Measurements from ENCODE around the gene MORC3. TPM values are rescaled to one million over a fixed set of nuclear protein-coding genes. Genes with fewer than 3 reads are reported as not detected.
"Not testable (repeated sequence)": the region's sequence is repeated elsewhere in the genome, so short reads cannot be mapped to it uniquely, and the experiment has no call there.

Gene MORC3
- total RNA-seq, 1 experiment from 2014 or later: 15.9 TPM

- Histone ChIP-seq H3K4me1 (replicated peaks; ENCODE audit: insufficient read depth) (no peaks in the 10 kb centered on the region), H3K36me3 (ENCODE audit: low read depth) (peaks cover 10% of the 10 kb centered on the region; the same call in 1 of the 2 replicates), H3K79me2 (ENCODE audit: low read depth) (peaks cover 12% of the 10 kb centered on the region; the same call in 1 of the 2 replicates), H3K4me2 (no peak overlapping the region), H3K27ac (no peak overlapping the region), H3K27me3 (ENCODE audit: insufficient read depth, low read depth) (no peaks in the 10 kb centered on the region), H2AFZ (no peak overlapping the region), H3K4me3 (no peak overlapping the region), H3K9me2 (ENCODE audit: insufficient read depth) (no peaks in the 10 kb centered on the region), H4K20me1 (ENCODE audit: insufficient read depth) (peaks cover under 1% of the 10 kb centered on the region; the same call in 1 of the 2 replicates), H3K9me3 (ENCODE audit: insufficient read depth, low read depth) (no peaks in the 10 kb centered on the region), H3F3A (ENCODE audit: insufficient read depth, low read depth) (no peaks in the 10 kb centered on the region)
- no TSS peak for BruUV-seq (replicated peaks)
- POLR2A ChIA-PET (ENCODE audit: unreplicated experiment): no interaction called here
- CTCF ChIA-PET: no interaction called here
- no peak for TF ChIP-seq EZH2 (IDR thresholded peaks at IDR 0.05; ENCODE audit: low read depth)
- TF ChIP-seq CTCF (conservative IDR thresholded peaks at IDR 0.05): no peak
- intact Hi-C loops (cut with micrococcal nuclease; ENCODE audit: unreplicated experiment): no loop called here
- DNase-seq: no peak
Observed at GRCh38 chr21:36337099-36337509, 17.1 kb downstream of the MORC3 start.

GRCh38 chr21:36338975-36339374 lies 19.0 kb downstream of the MORC3 start:
- H3F3A ChIP-seq (ENCODE audit: insufficient read depth, low read depth): no peaks in the 10 kb centered on the region
- ChIA-PET CTCF (no interaction called here), POLR2A (ENCODE audit: unreplicated experiment) (no interaction called here)
- H3K9me2 ChIP-seq (ENCODE audit: insufficient read depth): no peaks in the 10 kb centered on the region
- TF ChIP-seq EZH2 (IDR thresholded peaks at IDR 0.05; ENCODE audit: low read depth) (no peak), CTCF (conservative IDR thresholded peaks at IDR 0.05) (no peak)
- no peak for DNase-seq
- H4K20me1 ChIP-seq (ENCODE audit: insufficient read depth): no peaks in the 10 kb centered on the region
- no peaks in the 10 kb centered on the region for H3K9me3 ChIP-seq (ENCODE audit: insufficient read depth, low read depth)
- no peaks in the 10 kb centered on the region for H3K79me2 ChIP-seq (ENCODE audit: low read depth)
- BruUV-seq (replicated peaks): no TSS peak
- H3K4me3 ChIP-seq: no peak overlapping the region
- H3K4me1 ChIP-seq (replicated peaks; ENCODE audit: insufficient read depth): no peaks in the 10 kb centered on the region
- H3K27me3 ChIP-seq (ENCODE audit: insufficient read depth, low read depth): no peaks in the 10 kb centered on the region
- peaks cover 11% of the 10 kb centered on the region; the same call in 1 of the 2 replicates for H3K36me3 ChIP-seq (ENCODE audit: low read depth)
- no peak overlapping the region for H3K27ac ChIP-seq
- H3K4me2 ChIP-seq: no peak overlapping the region
- intact Hi-C loops (cut with micrococcal nuclease; ENCODE audit: unreplicated experiment): no loop called here
- H2AFZ ChIP-seq: no peak overlapping the region

- H3K27me3 ChIP-seq (ENCODE audit: insufficient read depth, low read depth); DNase-seq; POLR2A ChIA-PET (ENCODE audit: unreplicated experiment); H3K9me3 ChIP-seq (ENCODE audit: insufficient read depth, low read depth); H4K20me1 ChIP-seq (ENCODE audit: insufficient read depth); H3K4me2 ChIP-seq; H3K9me2 ChIP-seq (ENCODE audit: insufficient read depth); H3K27ac ChIP-seq; H3K4me3 ChIP-seq; H3K36me3 ChIP-seq (ENCODE audit: low read depth); CTCF ChIA-PET; H3F3A ChIP-seq (ENCODE audit: insufficient read depth, low read depth); BruUV-seq (replicated peaks); intact Hi-C loops (cut with micrococcal nuclease; ENCODE audit: unreplicated experiment); H2AFZ ChIP-seq; H3K4me1 ChIP-seq (replicated peaks; ENCODE audit: insufficient read depth); H3K79me2 ChIP-seq (ENCODE audit: low read depth): not testable (repeated sequence)
Observed at GRCh38 chr21:36342581-36342980, 22.6 kb downstream of the MORC3 start.

GRCh38 chr21:36344931-36345330 lies 24.9 kb downstream of the MORC3 start:
- intact Hi-C loops (cut with micrococcal nuclease; ENCODE audit: unreplicated experiment): no loop called here
- ChIA-PET POLR2A (ENCODE audit: unreplicated experiment) (no interaction called here), CTCF (no interaction called here)
- Histone ChIP-seq H3K79me2 (ENCODE audit: low read depth) (no peaks in the 10 kb centered on the region), H3K4me1 (replicated peaks; ENCODE audit: insufficient read depth) (no peaks in the 10 kb centered on the region), H3K27me3 (ENCODE audit: insufficient read depth, low read depth) (no peaks in the 10 kb centered on the region), H3F3A (ENCODE audit: insufficient read depth, low read depth) (no peaks in the 10 kb centered on the region), H4K20me1 (ENCODE audit: insufficient read depth) (no peaks in the 10 kb centered on the region), H3K9me2 (ENCODE audit: insufficient read depth) (no peaks in the 10 kb centered on the region), H3K36me3 (ENCODE audit: low read depth) (peaks cover 4% of the 10 kb centered on the region; the same call in 1 of the 2 replicates), H2AFZ (no peak overlapping the region), H3K9me3 (ENCODE audit: insufficient read depth, low read depth) (no peaks in the 10 kb centered on the region), H3K27ac (no peak overlapping the region), H3K4me2 (no peak overlapping the region), H3K4me3 (no peak overlapping the region)
- TF ChIP-seq EZH2 (IDR thresholded peaks at IDR 0.05; ENCODE audit: low read depth) (no peak), CTCF (conservative IDR thresholded peaks at IDR 0.05) (no peak)
- no TSS peak for BruUV-seq (replicated peaks)
- no peak for DNase-seq
